GM12878 (cell line): Measurements from ENCODE around the gene C1D. TPM values are rescaled to one million over a fixed set of nuclear protein-coding genes. Genes with fewer than 3 reads are reported as not detected.

Experiments
- ATAC-seq: fragments of 200-7000 bp; cut with Tn5 transposase; 3 replicates; pipeline ENCODE4 v1.9.1; 2020; ENCODE audit warnings: mild to moderate bottlenecking, moderate library complexity
- BruUV-seq: library from RNA; stranded (reverse); fragments of 400-500 nt; replicated peaks from 2 replicates; lab custom pipeline; 2021; lab: Mats Ljungman, UMichigan
- CTCF ChIA-PET: fragments of 300-600 bp; sonication (Branson Sonifier 250); formaldehyde crosslinking; extraction: SDS; loops from one replicate; lab custom pipeline; 2021; ENCODE audit warnings: inconsistent platforms; lab: Yijun Ruan, JAX
- POLR2A ChIA-PET: fragments of 350-600 bp; formaldehyde crosslinking; extraction: SDS; loops from one replicate; lab custom pipeline; 2021; ENCODE audit warnings: inconsistent platforms; lab: Charles Lee
- RAD21 ChIA-PET: fragments of 300-600 bp; sonication (Branson Sonifier 250); formaldehyde crosslinking; loops from one replicate; lab custom pipeline; 2023; ENCODE audit warnings: antibody characterized with exemption; ENCODE audit not compliant: unreplicated experiment; lab: Charles Lee
- SMC1A ChIA-PET: fragments of 300-600 bp; sonication (Branson Sonifier 250); formaldehyde crosslinking; loops from one replicate; lab custom pipeline; 2023; ENCODE audit not compliant: unreplicated experiment, uncharacterized antibody; lab: Charles Lee
- DNase-seq: peaks from one replicate; pipeline ENCODE4 v3.0.0-alpha.2; 2011; ENCODE audit warnings: low read depth, low spot score
- FAIRE-seq: peaks from 3 replicates; lab custom pipeline; 2011; peaks lifted over from hg19 to GRCh38; lab: Jason Lieb, UNC
- H2AFZ ChIP-seq: 2 replicates; pipeline ENCODE4 v1.6.0; 2011; ENCODE audit warnings: low read depth, low read length, control low read depth; ENCODE audit not compliant: control insufficient read depth
- H3K27ac ChIP-seq: 2 replicates; pipeline ENCODE4 v1.5.1; 2011; ENCODE audit warnings: control low read depth; ENCODE audit not compliant: control insufficient read depth, insufficient read depth
- H3K27me3 ChIP-seq, 2 experiments: replicated peaks in 1 of 2; 2 replicates each; pipeline versions ENCODE4 v1.6.0 to v1.6.1; 2011; ENCODE audit warnings: low read length in 1 of 2; ENCODE audit not compliant: control insufficient read depth in 2 of 2, insufficient read depth in 2 of 2
- H3K36me3 ChIP-seq, 2 experiments: 2 replicates each; pipeline ENCODE4 v1.5.1; 2011; ENCODE audit warnings: low read length in 1 of 2; ENCODE audit not compliant: control insufficient read depth in 2 of 2, insufficient read depth in 2 of 2
- H3K4me1 ChIP-seq: 2 replicates; pipeline ENCODE4 v1.6.1; 2011; ENCODE audit warnings: mild to moderate bottlenecking, low read length, moderate library complexity, mixed read lengths; ENCODE audit not compliant: control insufficient read depth, insufficient read depth
- H3K4me2 ChIP-seq: 2 replicates; pipeline ENCODE4 v1.6.0; 2011; ENCODE audit warnings: control low read depth; ENCODE audit not compliant: control insufficient read depth, insufficient read depth
- H3K4me3 ChIP-seq: fragments of 200-600 bp; sonication (generic); 2 replicates; pipeline ENCODE4 v1.5.1; 2016
- H3K79me2 ChIP-seq: 2 replicates; pipeline ENCODE4 v1.6.0; 2011; ENCODE audit warnings: low read length; ENCODE audit not compliant: control insufficient read depth, insufficient read depth
- H3K9ac ChIP-seq: 2 replicates; pipeline ENCODE4 v1.8.0; 2011; ENCODE audit warnings: low read length, control low read depth, mixed read lengths; ENCODE audit not compliant: control insufficient read depth, insufficient read depth
- H3K9me3 ChIP-seq: replicated peaks from 3 replicates; pipeline ENCODE4 v1.5.1; 2011; ENCODE audit warnings: mild to moderate bottlenecking, low read length; ENCODE audit not compliant: control insufficient read depth, insufficient read depth
- H4K20me1 ChIP-seq: 2 replicates; pipeline ENCODE4 v1.6.0; 2011; ENCODE audit not compliant: control insufficient read depth, insufficient read depth
- BCL11A ChIP-seq: IDR thresholded peaks from 2 replicates; pipeline ENCODE4 v1.6.1; 2011; ENCODE audit warnings: low read depth, low read length
- CEBPB ChIP-seq, 2 experiments: fragments of 150-350 bp in 1 of 2; IDR thresholded peaks; 2 replicates each; pipeline ENCODE4 v1.6.1; 2012 to 2014; ENCODE audit warnings: low read depth in 2 of 2, low read length in 2 of 2, borderline replicate concordance in 1 of 2, inconsistent platforms in 1 of 2
- FOS ChIP-seq: IDR thresholded peaks from 3 replicates; pipeline ENCODE4 v1.6.1; 2011; ENCODE audit warnings: borderline replicate concordance; ENCODE audit not compliant: insufficient read length; ENCODE audit errors: extremely low read depth
- GATAD2B ChIP-seq: fragments of 450-650 bp; conservative IDR thresholded peaks from 2 replicates; pipeline ENCODE4 v1.6.1; 2017; ENCODE audit warnings: low read depth, mild to moderate bottlenecking, moderate library complexity
- HCFC1 ChIP-seq: fragments of 150-350 bp; IDR thresholded peaks from 2 replicates; pipeline ENCODE4 v1.6.1; 2014; ENCODE audit warnings: low read length
- IKZF1 ChIP-seq: fragments of 450-650 bp; conservative IDR thresholded peaks from 2 replicates; pipeline ENCODE4 v1.6.1; 2017; ENCODE audit warnings: antibody characterized with exemption, mild to moderate bottlenecking
- MEF2A ChIP-seq: IDR thresholded peaks from 2 replicates; pipeline ENCODE4 v1.6.1; 2011; ENCODE audit warnings: low read depth, mild to moderate bottlenecking, low read length, moderate library complexity; ENCODE audit not compliant: insufficient read depth
- MTA2 ChIP-seq: fragments of 450-650 bp; IDR thresholded peaks from 2 replicates; pipeline ENCODE4 v1.6.1; 2016; ENCODE audit warnings: low read depth, mild to moderate bottlenecking, moderate library complexity
- NFYB ChIP-seq: IDR thresholded peaks from 2 replicates; pipeline ENCODE4 v1.6.1; 2011; ENCODE audit warnings: low read depth, mild to moderate bottlenecking, low read length, improper control_type of control experiment, moderate library complexity; ENCODE audit not compliant: insufficient read depth
- POLR2AphosphoS5 ChIP-seq: IDR thresholded peaks from 2 replicates; pipeline ENCODE4 v1.6.1; 2011; ENCODE audit warnings: mild to moderate bottlenecking, low read length, inconsistent platforms
- RUNX3 ChIP-seq: IDR thresholded peaks from 2 replicates; pipeline ENCODE4 v1.6.1; 2012; ENCODE audit warnings: low read length, inconsistent platforms
- SRF ChIP-seq, 2 experiments: IDR thresholded peaks; 2 replicates each; pipeline ENCODE4 v1.6.1; 2011; ENCODE audit warnings: low read depth in 2 of 2, low read length in 2 of 2, mild to moderate bottlenecking in 1 of 2, moderate library complexity in 1 of 2
- WGBS: methylation state at CpG from one replicate; pipeline ENCODE4 v1.1.6; 2016; ENCODE audit warnings: low lambda C conversion rate; ENCODE audit not compliant: insufficient replicate concordance, insufficient coverage; ENCODE audit errors: missing lambda C conversion rate; 5-methylcytosine and 5-hydroxymethylcytosine counted together
- in situ Hi-C: fragments of 300-500 bp; cut with MboI; formaldehyde crosslinking; loops from 9 replicates; pipeline ENCODE4 v1.14.3; 2018; ENCODE audit warnings: mixed read lengths
- intact Hi-C: fragments of 100-400 bp; cut with micrococcal nuclease; formaldehyde crosslinking; loops from one replicate; pipeline ENCODE4 v1.14.2; 2022; ENCODE audit not compliant: unreplicated experiment
- polyA plus RNA-seq, 11 experiments: library from polyadenylated mRNA; depleted of rRNA in 4 of 11; unstranded in 6 of 11; stranded (reverse) in 5 of 11; fragments of >200 nt; fragmentation: Nextera tagmentation in 4 of 11; fragmentation: Illumina TruSeq in 1 of 11; extraction: Ambion mirVana in 4 of 11; extraction: Trizol in 1 of 11; gene quantifications; 1 replicate in 1 of 11; 2 replicates in 10 of 11; pipeline versions ENCODE4 v1.2.1 to v1.2.3, GENCODE V29; 2011 to 2016; ENCODE audit warnings: inconsistent platforms in 2 of 11, missing spikeins in 2 of 11, low read depth in 1 of 11
- total RNA-seq, 4 experiments: library from RNA; depleted of rRNA in 3 of 4; stranded (reverse); fragments of >200 nt in 3 of 4; fragmentation: Illumina TruSeq in 1 of 4; extraction: Trizol in 1 of 4; gene quantifications; 2 replicates each; pipeline versions ENCODE4 v1.2.1 to v1.2.3, GENCODE V29; 2013 to 2021
- TF ChIP-seq, protein P1 (sequence below): IDR thresholded peaks from 2 replicates; pipeline ENCODE4 v1.6.1; 2012; ENCODE audit warnings: low read length, inconsistent platforms
- TF ChIP-seq, protein P2 (sequence below): fragments of 450-650 bp; IDR thresholded peaks from 2 replicates; pipeline ENCODE4 v1.6.1; 2016; ENCODE audit warnings: mild to moderate bottlenecking

The C1D gene
- total and polyA plus RNA-seq, 10 of the 15 experiments (the other 5 are each of a cell fraction or from before 2014, with no cell fraction given): 18.9 to 152 (median 59.1) TPM

DNA sequence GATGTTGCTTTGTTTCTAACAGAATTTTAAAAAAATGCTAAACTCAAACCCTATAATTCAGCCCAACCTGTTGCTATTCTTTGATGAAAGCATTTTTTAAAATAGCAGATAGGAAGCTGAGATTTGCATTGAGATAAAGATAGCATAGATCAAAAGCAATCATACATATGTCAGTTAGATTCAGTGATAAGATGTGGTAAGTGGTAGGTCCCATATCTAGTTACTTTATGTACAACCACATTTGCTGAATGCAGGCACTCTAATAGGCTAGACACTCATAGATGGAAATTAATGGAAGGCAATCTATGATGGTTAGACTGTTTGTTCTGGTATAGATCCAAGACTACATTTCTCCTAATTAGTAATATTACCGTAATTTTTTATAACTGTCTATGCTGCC, 27.2 kb upstream of the C1D start:
- Histone ChIP-seq H3K27me3 (no peaks in the 10 kb centered on the region), H3K36me3 (no peaks in the 10 kb centered on the region), H3K27ac (no peak overlapping the region), H2AFZ (no peak overlapping the region), H3K4me3 (no peak overlapping the region), H3K79me2 (no peaks in the 10 kb centered on the region), H3K9me3 (no peaks in the 10 kb centered on the region), H3K4me1 (peaks cover 5% of the 10 kb centered on the region), H4K20me1 (no peaks in the 10 kb centered on the region), H3K4me2 (no peak overlapping the region), H3K9ac (no peak overlapping the region)
- TF ChIP-seq MEF2A (0 out of 2 replicates have a peak, but pooled peaks have one; percentile 12), HCFC1 (no peak), GATAD2B (no peak), RUNX3 (peak; percentile 26; the same call in 1 of the 2 replicates), FOS (no peak), SRF (IDR thresholded peaks at IDR 0.05; ENCODE audit: low read depth in 2 of 2, low read length in 2 of 2) (no peak), MTA2 (no peak)
- RAD21 ChIA-PET: interaction anchor here (0.8 kb wide), 1 partner anchor 31 kb away, joined by 3 read pairs; no protein-coding TSS in a partner anchor
- 97% methylated on average over 1 of the region's 1 CpG for WGBS
- DNase-seq (no peak), ATAC-seq (no peak), FAIRE-seq (no peak)
- no TSS peak for BruUV-seq
- intact Hi-C loops (no loop called here), in situ Hi-C loops (no loop called here)
- POLR2A ChIA-PET: no interaction called here
- CTCF ChIA-PET: no interaction called here
- SMC1A ChIA-PET: interaction anchor here (0.7 to 1.6 kb wide), 3 partner anchors 8 to 116 kb away, joined by 3 read pairs; partner anchors contain the start of gene C1D

DNA sequence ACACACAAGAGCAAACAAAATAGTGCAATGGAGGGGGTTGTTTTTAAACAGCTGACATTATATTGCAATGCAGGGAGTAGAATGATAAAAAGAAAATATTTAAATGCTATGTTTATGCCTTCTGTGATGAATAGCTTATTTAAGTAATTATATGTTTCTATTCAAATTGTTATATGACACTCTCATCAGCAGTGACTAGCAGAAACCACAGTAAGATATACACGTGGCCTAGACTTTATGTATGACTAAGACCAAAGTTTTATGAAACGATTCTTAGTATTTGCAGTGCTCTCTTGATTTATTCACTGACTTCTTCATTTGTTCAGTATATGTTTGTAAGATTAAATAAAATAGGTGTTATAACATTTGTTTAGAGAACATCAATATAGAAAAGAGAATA, 26.1 kb upstream of the C1D start:
- Histone ChIP-seq H4K20me1 (no peaks in the 10 kb centered on the region), H3K4me3 (no peak overlapping the region), H3K27ac (no peak overlapping the region), H3K27me3 (no peaks in the 10 kb centered on the region), H3K9ac (no peak overlapping the region), H2AFZ (no peak overlapping the region), H3K9me3 (no peaks in the 10 kb centered on the region), H3K4me2 (no peak overlapping the region), H3K79me2 (no peaks in the 10 kb centered on the region), H3K36me3 (no peaks in the 10 kb centered on the region), H3K4me1 (peaks cover 5% of the 10 kb centered on the region)
- FAIRE-seq (no peak), DNase-seq (no peak), ATAC-seq (no peak)
- BruUV-seq: no TSS peak
- intact Hi-C loops (no loop called here), in situ Hi-C loops (no loop called here)
- ChIA-PET SMC1A (interaction anchor here (0.9 to 1.6 kb wide), 2 partner anchors 9 to 26 kb away, joined by 3 read pairs; partner anchors contain the start of gene C1D), RAD21 (no interaction called here), POLR2A (no interaction called here), CTCF (interaction anchor here (0.7 kb wide), 1 partner anchor 13 kb away, joined by 4 read pairs; no protein-coding TSS in a partner anchor)
- WGBS: 27% methylated on average over 2 of the region's 2 CpGs
- TF ChIP-seq RUNX3 (no peak), BCL11A (no peak), NFYB (no peak), IKZF1 (no peak), POLR2AphosphoS5 (no peak), CEBPB (IDR thresholded peaks at IDR 0.05; ENCODE audit: borderline replicate concordance in 1 of 2, low read depth in 2 of 2, low read length in 2 of 2) (no peak)
- TF ChIP-seq, protein P1, sequence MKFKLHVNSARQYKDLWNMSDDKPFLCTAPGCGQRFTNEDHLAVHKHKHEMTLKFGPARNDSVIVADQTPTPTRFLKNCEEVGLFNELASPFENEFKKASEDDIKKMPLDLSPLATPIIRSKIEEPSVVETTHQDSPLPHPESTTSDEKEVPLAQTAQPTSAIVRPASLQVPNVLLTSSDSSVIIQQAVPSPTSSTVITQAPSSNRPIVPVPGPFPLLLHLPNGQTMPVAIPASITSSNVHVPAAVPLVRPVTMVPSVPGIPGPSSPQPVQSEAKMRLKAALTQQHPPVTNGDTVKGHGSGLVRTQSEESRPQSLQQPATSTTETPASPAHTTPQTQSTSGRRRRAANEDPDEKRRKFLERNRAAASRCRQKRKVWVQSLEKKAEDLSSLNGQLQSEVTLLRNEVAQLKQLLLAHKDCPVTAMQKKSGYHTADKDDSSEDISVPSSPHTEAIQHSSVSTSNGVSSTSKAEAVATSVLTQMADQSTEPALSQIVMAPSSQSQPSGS: no peak
- TF ChIP-seq, protein P2, sequence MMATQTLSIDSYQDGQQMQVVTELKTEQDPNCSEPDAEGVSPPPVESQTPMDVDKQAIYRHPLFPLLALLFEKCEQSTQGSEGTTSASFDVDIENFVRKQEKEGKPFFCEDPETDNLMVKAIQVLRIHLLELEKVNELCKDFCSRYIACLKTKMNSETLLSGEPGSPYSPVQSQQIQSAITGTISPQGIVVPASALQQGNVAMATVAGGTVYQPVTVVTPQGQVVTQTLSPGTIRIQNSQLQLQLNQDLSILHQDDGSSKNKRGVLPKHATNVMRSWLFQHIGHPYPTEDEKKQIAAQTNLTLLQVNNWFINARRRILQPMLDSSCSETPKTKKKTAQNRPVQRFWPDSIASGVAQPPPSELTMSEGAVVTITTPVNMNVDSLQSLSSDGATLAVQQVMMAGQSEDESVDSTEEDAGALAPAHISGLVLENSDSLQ: no peak
